GM18511 (cell line): ENCODE results near the gene COLGALT1.

Experiments
- ATAC-seq: cut with Tn5 transposase; IDR thresholded peaks from one replicate; pipeline ENCODE4 v1.9.1; 2021; ENCODE audit warnings: mild to moderate bottlenecking, moderate library complexity; ENCODE audit not compliant: unreplicated experiment

COLGALT1 gene

DNA sequence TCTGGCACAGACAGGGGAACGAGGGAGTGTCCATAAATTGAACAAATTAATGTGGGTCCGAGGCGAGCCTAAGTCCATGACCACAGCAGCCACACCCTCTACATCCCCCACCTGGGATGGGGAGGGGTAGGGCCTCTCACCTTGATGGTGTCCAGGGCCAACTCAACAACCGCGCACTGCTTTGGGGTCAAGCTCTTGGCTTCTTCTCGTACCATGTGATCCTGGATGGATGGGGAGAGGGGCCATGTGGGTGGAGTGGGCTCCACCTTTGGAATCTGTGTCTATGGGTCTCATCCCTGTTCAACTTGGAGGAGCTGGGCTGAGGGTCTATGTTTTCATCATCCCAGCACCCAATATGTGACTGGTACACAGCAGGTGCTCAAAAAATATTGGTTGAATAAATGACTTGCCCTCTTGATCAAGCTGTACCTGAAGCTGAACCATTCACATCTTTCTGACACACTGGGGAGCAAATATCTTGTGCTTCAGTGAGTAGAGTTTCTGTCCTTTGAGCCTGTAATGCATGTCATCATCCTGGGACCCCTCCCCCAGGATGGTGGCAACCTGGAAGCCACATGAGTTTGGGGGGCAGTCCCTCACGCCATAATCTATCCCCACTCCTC is 62.9 kb downstream of the COLGALT1 start:
- ATAC-seq: no peak

DNA sequence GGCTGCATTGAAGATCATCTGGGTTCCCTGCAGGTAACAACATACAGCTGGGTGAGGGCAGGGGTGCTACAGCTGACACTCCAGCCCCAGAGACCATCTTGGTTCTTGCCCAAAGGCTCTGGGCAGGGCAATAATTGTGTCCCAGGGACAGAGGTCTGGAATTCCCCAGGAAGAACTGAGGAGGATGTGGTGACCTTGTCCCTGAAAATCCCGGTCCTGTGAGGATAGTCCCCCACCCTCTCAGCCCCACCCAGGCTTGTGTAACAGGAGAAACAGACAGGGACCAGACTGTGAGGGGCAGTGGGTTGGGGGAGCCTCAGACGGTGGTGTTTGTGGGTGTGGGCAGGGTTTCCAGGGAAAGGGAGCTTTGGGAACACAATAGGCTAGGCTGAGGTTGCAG is 63.5 kb downstream of the COLGALT1 start:
- no peak for ATAC-seq

DNA sequence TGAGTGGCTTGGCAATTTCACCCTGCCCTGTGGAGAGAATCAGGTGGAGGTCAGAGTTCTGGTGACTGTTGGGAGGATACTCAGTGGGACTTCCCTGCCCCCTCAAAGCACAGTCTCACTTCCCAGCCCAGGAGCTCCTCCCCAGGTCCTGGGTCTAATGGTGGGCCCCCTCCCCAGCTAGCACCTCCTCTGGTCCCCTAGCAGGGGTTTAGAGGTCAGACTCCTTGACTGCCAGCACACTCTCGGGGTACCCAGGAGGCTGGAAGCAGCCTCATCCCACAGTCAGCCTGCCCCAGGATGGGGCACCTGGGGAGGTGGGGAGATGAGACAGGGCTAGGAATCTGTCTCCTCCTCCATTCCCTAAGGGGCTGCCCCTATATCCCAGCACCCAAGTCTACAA is 65.2 kb downstream of the COLGALT1 start:
- ATAC-seq: no peak

DNA sequence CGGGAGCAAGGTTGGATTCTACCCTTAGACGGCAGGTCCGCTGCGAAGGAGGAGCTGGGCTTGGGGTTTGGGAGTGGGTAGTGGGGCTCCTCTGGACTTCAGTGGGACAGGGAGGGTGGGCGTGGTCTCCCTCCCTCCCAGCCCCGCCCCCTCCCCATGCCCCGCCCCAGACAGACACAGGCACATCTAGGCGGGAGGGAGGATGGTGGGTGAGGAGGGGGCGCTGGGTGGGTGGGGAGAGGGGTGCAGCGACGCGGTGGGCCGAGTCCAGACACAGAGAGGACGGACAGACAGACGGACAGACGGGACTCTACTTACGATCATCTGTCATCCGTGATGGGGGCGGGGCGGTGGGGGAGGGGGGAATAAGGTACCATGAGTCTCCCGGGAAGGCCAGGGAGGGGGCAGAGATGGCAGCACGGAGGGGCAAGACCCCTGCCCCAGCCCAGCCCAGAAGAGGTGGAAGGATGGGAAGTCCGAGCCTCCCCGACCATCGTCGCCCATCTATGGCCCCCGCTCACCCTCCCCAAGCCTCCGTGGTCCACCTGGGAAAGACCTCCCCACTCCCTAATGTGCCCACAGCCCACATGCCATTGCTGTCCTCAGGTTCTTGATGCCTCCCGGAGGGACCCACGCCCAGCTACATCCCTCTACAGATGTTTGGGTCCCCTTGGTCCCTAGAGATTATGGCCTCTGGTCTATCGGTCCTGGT is 67.9 kb downstream of the COLGALT1 start:
- ATAC-seq: no peak

DNA sequence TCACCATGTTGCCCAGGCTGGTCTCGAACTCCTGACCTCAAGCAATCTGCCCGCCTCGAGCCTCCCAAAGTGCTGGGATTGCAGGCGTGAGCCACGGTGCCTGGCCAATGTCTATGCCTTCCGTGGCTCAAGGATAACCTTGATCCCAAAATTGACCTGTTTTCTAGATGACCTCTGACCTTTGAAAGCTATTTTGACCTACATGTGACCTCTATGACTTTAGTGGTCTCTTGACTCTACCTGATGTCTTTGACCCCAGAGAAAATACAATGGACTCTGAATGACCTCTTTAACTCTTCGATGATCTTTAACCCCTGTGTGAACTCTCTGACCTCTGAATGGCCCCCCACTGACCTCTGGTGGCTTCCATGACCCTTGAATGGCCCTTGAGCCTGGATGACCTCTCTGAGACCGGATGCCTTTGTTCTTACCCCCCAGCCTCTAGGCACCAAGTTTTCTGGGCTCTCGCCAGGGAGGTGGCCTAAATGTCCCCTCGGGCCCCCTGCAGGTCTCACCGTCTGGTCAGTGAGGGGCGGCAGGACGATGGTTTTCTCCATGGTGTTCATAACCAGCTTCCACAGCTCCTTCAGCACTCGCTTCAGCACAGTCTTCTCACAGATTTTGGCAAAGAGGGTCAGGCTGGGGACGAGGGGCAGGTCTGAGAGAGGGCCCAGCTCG is 69.0 kb downstream of the COLGALT1 start:
- ATAC-seq: no peak

DNA sequence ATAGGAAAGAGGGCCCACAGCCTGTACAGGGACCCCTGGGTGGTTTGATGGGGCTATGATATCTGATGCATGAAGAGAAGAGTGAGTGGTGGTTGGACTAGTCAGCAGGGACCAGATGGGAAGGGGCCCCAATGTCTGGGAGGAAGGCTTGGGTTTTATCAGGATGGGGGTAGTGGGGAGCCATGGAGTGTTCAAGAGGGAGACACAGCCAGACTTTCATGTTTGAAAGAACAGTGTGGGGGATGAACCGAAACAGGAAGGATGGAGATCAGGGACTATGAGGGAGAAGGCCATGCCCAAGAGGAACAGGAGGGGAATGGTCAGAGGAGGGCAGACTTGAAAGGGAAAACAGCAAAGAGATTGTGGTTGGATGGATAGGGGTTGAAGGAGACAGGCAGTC is 69.6 kb downstream of the COLGALT1 start:
- no peak for ATAC-seq

DNA sequence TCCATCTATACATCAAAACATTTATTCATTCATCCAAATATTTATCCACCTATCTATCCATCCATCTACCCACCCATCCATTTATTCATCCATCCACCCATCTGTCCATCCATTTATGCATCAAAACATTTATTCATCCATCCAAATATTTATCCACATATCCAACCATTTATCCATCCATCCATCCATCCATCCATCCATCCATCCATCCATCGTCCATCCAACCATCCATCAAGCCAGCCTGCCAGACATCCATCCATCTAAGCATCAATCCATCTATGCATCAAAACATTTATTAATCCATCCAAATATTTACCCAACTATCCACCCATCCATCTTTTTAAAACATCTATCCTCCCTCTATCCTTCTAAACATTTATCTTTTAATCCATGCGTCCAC is 70.5 kb downstream of the COLGALT1 start:
- no peak for ATAC-seq

DNA sequence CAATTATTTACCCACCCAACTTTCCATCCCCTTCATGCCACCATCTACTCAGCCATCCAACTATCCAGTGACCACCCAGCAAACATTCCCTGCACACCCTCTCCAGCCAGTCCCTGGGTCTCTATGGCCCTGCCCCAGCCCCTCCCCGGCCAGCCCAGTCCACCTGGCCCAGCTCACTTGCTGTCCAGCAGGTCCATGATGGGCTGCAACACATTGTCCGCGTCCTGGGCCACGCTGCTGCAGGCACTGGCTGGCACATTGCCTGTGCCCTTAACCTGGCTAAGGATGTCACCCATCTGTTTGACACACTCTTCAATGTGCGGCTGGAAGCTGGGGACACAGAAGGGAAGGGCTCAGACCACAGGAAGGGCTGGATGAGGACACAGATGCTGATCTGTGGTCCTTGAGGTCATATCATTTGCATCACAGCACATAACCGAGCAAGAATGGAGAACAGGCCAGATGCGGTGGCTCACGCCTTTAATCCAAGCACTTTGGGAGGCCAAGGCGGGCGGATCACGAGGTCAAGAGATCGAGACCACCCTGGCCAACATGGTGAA is 71.1 kb downstream of the COLGALT1 start:
- no peak for ATAC-seq

DNA sequence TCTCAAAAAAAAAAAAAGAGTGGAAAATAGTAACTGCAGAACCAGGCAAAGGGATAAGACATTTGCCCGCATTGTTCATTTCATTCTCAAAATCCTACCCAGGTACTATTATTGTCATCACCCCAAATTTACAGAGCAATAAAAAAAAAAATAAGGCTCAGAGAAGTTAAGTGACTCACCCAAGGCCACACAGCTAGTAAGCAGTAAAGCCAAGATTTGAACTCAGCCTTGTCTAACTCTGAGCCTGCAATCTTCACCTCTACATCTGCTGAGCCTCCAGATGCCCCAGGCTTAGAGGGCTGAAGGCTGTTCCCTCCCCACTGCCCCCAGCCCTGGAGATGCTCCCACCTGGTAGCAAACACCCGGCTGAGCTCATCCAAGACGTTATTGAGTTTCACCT is 71.7 kb downstream of the COLGALT1 start:
- no peak for ATAC-seq

DNA sequence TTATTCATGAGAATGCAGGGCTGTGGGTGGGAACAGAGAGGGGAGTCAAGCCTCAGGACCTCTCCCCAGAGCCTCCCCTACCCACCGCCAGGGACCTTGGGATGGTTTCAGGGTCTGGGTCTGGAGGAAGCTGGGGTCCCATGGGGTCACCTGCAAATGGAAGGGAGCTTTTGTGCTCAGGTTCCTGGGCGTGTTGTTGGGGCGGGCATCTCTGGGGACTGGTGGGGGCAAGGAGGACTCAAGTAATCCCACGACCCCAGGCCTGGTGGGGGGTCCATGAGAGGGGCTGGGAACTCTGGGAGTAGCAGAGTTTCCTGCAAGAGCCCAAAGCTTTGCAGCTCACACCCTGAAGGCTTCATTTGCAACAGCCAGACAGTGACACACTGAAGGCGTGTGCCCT is 72.5 kb downstream of the COLGALT1 start:
- ATAC-seq: no peak

DNA sequence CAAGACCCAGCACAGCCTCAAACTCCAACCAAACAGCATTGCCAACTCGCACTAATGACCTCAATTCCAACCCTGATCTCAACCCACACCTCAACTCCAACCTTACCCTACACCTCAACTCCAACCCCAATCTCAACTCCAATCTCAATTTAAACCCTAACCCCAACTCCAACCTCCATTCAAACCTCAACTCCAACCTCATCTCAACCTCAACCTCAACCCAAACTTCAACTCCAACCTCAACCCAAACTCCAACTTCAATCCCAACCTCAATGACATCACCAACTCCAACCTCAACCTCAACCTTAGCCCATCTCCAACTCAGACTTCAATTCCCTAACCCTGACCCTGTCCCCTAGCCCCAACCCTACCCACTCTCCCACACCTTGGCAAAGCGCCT is 74.3 kb downstream of the COLGALT1 start:
- no peak for ATAC-seq

DNA sequence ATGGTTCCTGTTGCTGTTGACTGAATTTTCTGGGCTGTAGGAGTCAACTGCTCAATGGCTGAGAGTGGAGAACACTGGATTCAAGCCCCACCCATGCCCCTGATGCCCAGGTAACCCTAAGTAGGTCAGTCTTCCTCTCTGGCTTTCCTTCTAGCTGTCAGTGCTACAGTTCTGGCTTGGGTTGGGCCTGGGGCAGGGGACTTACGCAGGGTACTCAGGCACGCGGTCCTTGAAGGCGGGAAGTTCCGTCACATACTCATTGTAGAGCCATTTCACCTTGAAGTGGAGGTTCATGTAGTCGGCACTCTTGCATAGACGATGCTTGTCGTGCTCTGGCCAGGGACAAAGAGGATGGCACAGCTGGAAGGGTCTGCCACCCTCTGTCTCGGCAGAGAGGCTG is 77.1 kb downstream of the COLGALT1 start:
- ATAC-seq: no peak
